Amygdala (tissue), 56 donors: ENCODE data around the gene TDRKH.

Experiments
- DNase-seq, 56 donors: peaks; one replicate each; lab custom pipeline; 2025; lab: John Stamatoyannopoulos, UW

Gene TDRKH

DNA sequence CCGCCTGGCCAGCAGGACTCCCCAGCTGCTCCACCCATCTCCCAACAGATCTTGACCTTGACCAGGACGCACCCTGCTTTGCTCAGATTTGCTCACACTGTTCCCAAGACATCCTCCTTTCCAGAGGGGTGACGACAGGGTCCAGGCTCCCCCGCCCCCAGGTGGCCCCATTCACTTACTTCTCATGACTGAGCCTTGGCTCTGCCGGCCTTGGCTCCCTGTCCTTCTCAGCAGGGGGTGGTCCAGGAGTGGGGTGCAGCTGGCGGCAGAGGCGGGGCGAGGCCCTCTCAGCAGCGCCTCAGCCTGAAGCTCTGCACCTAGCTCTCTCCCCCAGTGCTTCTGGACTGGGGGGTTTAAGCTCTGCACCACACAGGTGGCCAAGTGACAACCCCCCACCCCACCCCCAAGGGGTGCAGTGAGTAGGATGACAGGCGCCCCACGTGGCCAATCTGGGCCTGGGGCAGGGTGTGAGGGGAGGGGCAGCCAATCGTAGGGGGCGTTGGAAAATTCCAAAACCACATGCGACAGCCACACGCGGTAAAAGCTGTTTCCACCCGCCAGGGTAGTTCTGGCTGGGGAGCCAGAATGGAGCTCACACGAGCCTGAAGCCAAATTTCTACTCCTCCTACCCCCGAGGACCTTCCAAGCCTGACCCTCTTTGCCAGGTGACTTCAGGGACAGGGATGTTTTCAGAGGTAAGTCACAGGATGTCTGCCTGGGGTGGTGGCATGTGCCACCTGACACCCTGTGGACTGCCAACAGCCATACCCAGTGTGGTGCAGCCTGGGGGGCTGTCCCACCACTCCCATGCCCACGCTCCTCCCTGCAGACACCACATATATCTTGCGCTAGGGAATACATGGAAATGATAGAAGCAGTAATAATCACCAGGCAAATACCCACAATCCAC is 35.7 kb upstream of the TDRKH start:
- no peak for DNase-seq

- peak in 1 of 56 donors; percentile 9 for DNase-seq
These were observed 34.9 kb upstream of the TDRKH start for GRCh38 chr1:151825204-151825603.

GRCh38 chr1:151823175-151823574 is 32.9 kb upstream of the TDRKH start:
- DNase-seq = no peak

DNA sequence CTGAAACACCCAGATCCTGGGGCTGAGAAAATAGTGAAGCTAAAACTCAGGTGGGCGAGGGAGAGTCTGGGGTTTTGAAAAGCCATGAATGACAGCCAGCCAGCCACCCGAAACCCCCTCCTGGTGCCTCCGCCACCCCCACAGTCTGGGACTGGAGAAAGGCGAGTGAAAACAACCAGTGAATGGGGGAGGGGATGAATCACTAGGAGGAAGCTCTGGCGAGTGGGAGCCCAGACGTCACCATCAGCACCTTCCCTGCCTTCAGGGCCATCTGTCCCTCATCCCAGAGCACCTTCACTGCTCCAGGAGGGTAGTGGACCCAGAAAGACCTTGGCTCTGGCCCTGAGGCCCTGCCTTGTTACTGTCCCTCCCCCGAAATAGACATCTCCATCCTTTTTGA is 32.1 kb upstream of the TDRKH start:
- peak in 1 of 56 donors; percentile 10 for DNase-seq

DNA sequence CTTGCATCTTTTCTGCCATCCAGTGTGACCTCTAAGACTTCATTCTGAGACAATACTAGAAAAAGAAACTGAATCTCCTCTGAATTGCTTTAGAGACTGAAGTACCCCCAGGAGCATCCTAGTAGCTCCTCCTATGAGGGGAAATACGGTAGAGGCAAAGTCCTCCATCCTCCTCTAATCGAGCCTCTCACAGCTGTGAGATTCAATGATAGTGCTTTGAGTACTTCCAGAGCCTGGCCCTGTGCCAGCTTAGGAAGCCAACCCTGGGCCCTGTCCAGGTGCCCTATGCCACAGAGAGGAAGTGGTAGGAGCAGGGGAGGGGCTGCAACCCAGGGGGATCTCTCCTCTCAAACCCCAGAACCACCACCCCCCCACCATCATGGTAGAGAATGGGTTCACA is 30.6 kb upstream of the TDRKH start:
- DNase-seq = no peak

- DNase-seq = no peak
These were observed 29.8 kb upstream of the TDRKH start for GRCh38 chr1:151819976-151820623.

DNA sequence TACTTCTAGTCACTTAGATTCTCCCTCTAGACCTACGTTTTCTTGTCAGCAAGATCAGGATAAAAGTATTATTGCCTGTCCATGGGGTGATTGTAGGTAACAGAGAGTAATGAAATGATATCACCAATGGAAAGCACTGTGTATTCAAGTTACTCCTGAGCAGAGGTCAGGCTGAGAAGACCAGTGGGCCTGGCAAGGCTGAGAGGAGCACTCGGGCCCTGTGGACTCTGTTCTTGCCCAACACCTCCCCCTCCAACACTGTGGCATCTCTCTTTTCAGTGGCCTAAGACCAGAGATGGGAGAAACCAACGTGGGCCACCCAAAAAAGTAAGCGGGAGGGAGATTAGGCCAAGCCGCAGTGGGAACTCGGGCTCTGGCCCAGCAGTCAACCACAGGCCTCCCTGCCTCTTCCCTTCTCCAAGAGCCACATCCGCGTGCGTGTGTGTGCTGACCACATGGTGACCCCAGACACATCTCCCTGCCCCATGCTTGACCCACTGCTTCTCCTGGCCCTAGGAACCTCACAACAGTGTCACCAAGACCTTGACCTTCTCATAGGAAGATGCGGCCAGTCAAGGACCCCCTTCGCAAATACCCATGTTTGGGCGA is 29.0 kb upstream of the TDRKH start:
- DNase-seq = no peak

- no peak for DNase-seq
These were observed 27.0 kb upstream of the TDRKH start for GRCh38 chr1:151817353-151817730.

DNA sequence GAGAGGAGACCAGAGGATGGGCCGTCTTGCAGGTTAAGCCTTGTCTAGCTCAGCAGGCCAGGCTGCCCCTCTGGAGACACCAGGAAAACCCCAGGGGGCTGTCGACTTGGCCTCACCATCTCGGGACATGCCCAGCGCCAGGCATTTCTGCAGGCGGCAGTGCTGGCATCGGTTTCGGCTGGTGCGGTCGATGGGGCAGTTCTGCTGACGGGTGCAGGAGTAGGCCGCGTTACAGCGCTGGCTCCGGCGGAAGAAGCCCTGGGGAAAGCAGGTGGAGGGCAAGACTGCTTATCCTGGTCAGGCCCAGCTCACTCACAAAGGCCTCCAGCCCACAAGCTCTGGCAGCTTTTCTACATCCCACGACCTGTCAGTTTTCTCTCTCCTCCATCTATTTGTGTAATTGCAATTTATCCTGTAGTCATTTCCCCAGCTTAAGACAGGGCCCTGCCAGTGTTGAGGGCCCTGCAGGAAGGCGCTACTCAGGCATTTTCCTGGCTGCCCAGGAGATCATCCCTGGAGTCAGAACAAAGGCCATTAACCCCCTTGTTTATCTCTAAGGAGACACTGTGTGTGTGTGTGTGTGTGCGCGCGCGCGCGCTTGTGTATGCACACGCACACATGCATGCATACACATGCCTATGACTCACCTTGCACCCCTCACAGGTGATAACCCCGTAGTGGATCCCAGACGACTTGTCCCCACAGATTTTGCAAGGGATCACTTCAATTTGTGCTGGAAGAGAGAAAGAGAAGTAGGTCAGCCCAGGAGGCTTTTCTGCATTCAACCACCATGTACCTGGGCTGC is 26.4 kb upstream of the TDRKH start:
- no peak for DNase-seq

GRCh38 chr1:151815716-151816327 is 25.5 kb upstream of the TDRKH start:
- no peak for DNase-seq

- DNase-seq = no peak
These were observed 24.8 kb upstream of the TDRKH start for GRCh38 chr1:151814971-151815545.

DNA sequence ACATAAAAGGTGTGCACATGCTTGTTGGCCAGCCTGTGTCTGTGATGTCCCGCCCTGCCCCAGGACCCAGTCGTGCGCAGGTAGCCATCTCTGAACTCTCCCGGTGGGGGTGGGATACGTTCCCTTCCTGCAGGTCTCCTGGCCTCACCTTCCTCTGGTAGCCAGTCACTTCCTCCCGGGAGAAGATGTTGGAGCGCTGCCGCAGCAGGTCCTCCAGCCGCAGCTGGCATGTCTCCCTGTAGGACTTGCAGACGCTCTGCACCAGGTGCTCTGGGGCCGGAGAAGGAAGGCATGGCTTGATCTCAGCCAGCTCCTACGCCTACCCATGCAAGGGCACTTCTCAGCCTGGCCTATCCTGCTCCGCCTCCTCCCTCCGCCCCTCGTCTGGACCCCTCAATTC is 24.1 kb upstream of the TDRKH start:
- DNase-seq = no peak

GRCh38 chr1:151813271-151813977 is 23.1 kb upstream of the TDRKH start:
- DNase-seq = no peak

- DNase-seq = no peak
These were observed 20.9 kb upstream of the TDRKH start for GRCh38 chr1:151811181-151811580.

DNA sequence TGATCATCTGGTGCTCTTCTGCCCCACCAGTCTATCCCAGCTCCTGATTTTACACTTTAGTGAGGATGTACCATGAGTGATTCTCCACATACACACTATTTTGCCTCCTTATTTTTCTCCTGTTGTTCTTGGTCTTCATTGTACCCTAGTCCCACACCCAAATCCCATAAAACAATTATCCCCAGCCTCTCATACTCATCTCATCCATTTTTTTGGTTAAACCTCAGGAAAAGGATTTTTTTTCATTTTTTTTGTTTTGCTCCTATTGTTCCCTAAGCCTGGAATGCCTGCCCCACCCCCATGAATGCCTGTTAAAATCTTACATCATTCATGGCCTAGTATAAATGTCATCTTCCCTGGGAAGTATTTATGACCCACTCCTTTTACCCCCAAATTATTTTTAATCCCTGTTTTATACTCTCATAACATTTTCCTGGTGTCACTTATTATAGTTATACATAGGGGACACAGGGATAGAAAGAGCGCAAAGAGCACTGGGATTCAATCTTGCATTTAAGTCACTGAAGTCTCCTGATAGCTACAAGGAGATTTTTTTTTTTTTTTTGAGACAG is 19.8 kb upstream of the TDRKH start:
- DNase-seq = no peak

DNA sequence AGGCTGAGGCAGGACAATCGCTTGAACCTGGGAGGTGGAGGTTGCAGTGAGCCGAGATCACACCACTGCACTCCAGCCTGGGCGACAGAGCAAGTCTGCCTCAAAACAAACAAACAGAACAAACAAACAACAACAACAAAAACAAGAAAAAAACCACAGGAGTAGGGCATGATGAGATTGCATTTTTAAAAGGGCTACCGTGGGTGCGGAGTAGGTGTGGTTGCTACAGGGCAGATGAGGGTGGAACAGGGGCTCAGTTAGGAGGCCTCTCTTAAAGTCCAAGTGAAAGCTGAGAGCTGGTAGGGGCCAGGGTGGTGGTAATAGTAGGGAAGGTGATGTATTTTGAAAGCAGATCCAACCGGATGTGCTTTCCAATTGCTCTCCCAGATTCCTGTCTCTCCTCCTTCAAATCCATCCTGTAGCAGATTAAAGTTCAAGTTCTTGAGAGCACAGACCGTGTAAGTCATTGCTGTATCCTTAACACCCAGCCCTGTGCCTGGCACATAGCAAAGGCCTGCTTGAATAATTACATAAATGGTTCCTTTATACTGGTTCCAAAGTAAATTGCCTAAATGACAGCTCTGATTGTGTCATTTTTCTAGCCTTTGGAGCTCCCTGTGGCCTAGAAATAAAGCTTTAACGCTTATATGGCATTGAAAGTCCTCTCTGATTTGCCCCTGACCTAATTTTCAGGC is 19.1 kb upstream of the TDRKH start:
- DNase-seq = peak in 1 of 56 donors; percentile 13

- no peak for DNase-seq
These were observed 17.5 kb upstream of the TDRKH start for GRCh38 chr1:151807766-151808165.

DNA sequence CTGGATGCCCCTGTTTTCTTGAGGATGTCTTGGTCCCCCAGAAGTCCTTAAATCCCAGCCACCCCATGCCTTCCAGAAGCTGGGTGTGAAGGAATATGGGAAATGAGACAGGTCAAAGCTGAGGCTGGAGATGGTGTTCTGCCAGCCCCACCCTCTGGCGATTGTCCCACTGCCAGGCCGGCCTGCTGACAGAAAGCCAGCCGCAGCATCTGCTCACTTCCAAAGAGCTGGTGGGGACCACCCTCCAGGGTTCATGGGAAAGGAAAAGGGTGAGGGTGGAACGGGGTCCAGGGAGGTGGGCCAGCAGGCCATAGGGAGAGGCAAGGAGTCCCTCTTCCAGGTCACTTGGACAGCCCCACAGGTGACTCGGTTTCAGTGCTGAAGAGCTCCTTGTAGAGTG is 16.8 kb upstream of the TDRKH start:
- peak in 1 of 56 donors; percentile 16 for DNase-seq
